Fibroblast of the aortic adventitia (primary cell): Measurements from ENCODE around the gene CFAP119. TPM values are rescaled to one million over a fixed set of nuclear protein-coding genes. Genes with fewer than 3 reads are reported as not detected.
A peak's percentile ranks its signal among the peaks of the same experiment; 100 is the strongest.
"Not testable (repeated sequence)": the region's sequence is repeated elsewhere in the genome, so short reads cannot be mapped to it uniquely, and the experiment has no call there.

Source experiments
- DNase-seq: peaks from one replicate; pipeline ENCODE4 v3.0.0-alpha.2; 2010; ENCODE audit warnings: low read depth
- H3K4me3 ChIP-seq: 2 replicates; pipeline ENCODE4 v1.5.1; 2011; ENCODE audit warnings: low read depth, mild to moderate bottlenecking, control low read depth, low read length, moderate library complexity
- CTCF ChIP-seq: IDR thresholded peaks from 2 replicates; pipeline ENCODE4 v1.5.1; 2011; ENCODE audit warnings: mild to moderate bottlenecking, low read length, control low read depth, inconsistent platforms; ENCODE audit not compliant: insufficient read depth
- total RNA-seq: library from RNA; depleted of rRNA; stranded (reverse); fragments of >200 nt; gene quantifications from 2 replicates; pipeline ENCODE4 v1.2.3, GENCODE V29; 2012; ENCODE audit warnings: low replicate concordance

CFAP119 gene
- 0.49 and 2.7 TPM in 2 replicates for total RNA-seq

DNA sequence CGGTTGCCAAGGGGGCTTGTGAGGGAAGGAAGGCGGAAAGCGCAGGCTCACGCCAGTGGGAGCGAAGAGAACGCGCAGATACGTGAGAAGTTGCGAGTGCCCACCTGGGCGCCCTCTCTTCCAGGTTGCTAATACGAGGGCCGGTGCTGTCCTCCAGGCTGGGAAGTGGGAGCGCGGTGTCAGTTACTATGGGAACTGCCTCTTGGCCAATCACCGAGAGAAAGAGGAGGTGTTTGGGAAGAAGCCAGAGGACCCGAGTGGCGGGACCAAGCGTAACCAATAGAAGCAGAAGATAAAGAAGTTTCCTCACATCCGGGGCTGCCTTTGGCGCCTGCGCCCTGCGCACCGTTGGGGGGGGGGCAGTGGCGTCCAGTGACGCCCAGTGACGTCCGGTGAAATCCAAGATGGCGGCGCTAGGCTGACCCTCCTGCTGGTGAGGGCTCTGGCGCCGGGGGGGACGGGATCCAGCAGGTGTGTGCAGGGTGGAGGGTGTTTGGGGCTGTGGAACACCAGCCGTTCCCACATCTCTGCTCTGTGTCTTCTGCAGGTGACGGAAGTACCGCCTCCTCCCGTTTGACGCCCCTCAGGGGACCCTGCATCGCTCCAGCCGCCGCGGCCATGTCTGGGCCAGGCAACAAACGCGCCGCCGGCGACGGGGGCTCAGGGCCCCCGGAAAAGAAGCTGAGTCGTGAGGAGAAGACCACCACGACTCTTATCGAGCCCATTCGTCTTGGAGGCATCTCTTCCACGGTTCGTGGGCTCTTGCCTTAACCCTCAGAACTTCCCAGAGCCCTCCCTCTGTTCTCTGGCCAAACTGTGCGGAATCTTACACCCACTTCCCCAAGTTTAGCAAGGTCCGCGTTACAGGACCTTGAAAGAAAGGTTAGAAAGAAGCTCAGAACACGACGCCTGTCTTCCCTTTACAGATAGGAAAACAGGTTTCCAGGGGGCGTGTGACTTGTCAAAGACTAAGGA lies at the start of gene CFAP119, which contains the start of gene RNF40:
Gene CFAP119, minus strand, starts transcription at position 135 of the 975 bp plus-strand sequence. CDS start 314 bp downstream, outside the sequence.
Gene RNF40, plus strand, starts transcription at position 395 of the 975 bp plus-strand sequence. Its CDS starts 224 bp downstream, at position 619.
- DNase-seq, result peak; percentile 98
- peak within 1 kb of the TSS; percentile 95 for H3K4me3 ChIP-seq
- no peak for TF ChIP-seq CTCF

DNA sequence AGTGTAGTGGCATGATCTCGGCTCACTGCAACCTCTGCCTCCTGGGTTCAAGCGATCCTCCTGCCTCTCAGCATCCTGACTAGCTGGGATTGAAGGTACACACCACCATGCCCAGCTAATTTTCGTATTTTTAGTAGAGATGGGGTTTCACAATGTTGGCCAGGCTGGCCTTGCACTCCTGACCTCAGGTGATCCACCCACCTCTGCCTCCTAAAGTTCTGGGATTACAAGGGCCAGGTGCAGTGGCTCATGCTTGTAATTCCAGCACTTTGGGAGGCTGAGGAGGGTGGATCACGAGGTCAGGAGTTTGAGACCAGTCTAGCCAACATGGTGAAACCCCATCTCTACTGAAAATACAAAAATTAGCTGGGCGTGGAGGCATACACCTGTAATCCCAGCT lies 47.8 kb upstream of the CFAP119 start:
- H3K4me3 ChIP-seq, DNase-seq: not testable (repeated sequence)

- DNase-seq, H3K4me3 ChIP-seq: not testable (repeated sequence)
These were observed 47.1 kb upstream of the CFAP119 start for GRCh38 chr16:30808890-30809426.

- no peak overlapping the region for H3K4me3 ChIP-seq
- no peak for DNase-seq
- no peak for TF ChIP-seq CTCF
These were observed 46.3 kb upstream of the CFAP119 start for GRCh38 chr16:30808146-30808545.

- DNase-seq, result peak; percentile 80
- peak overlapping the region; percentile 84 for H3K4me3 ChIP-seq
- no peak for TF ChIP-seq CTCF
These were observed 43.7 kb upstream of the CFAP119 start for GRCh38 chr16:30805370-30806169.

GRCh38 chr16:30805056-30805369 lies 43.2 kb upstream of the CFAP119 start:
- no peak for TF ChIP-seq CTCF
- H3K4me3 ChIP-seq, result peak overlapping the region; percentile 84
- DNase-seq, result no peak

DNA sequence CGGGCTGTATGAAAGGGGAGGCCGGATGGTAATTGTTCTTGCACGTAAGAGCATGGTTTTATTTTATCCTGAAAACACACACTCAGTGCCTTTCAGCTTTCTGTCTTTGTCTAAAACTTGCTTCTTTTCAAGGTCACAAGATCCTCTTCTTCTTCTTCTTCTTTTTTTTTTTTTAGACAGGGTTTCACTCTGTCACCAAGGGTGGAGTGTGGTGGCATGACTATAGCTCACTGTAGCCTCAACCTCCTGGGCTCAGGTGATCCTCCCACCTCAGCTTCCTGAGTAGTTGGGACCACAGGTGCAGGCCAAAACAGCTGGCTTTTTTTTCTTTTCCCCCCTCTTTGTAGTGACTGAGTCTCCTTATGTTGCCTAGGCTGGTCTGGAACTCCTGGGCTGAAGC lies 41.1 kb upstream of the CFAP119 start:
- DNase-seq, result no peak
- TF ChIP-seq CTCF, result no peak
- no peak overlapping the region for H3K4me3 ChIP-seq
